ENCODE measurements around the gene KLK4. TPM values are rescaled to one million over a fixed set of nuclear protein-coding genes. Genes with fewer than 3 reads are reported as not detected.

The KLK4 gene
- not detected for total RNA-seq

- no peak for TF ChIP-seq CTCF (IDR thresholded peaks at IDR 0.05; ENCODE audit: low read depth)
Measured at GRCh38 chr19:50911206-50912101, at the start of gene KLK4. Gene KLK4 (minus strand): TSS chr19:50911395. CDS start chr19:50910738, 657 bp downstream.

- no peak for TF ChIP-seq CTCF (IDR thresholded peaks at IDR 0.05; ENCODE audit: low read depth)
Measured at GRCh38 chr19:50959731-50960500, 48.7 kb upstream of the KLK4 start.

- no peak for TF ChIP-seq CTCF (IDR thresholded peaks at IDR 0.05; ENCODE audit: low read depth)
Measured at GRCh38 chr19:50957587-50957986, 46.4 kb upstream of the KLK4 start.

- TF ChIP-seq CTCF (IDR thresholded peaks at IDR 0.05; ENCODE audit: low read depth): no peak
Measured at GRCh38 chr19:50952910-50953309, 41.7 kb upstream of the KLK4 start, which contains the start of gene KLK5. Gene KLK5 (minus strand): TSS chr19:50953038. CDS start chr19:50952657, 381 bp downstream.

GRCh38 chr19:50949861-50950260, 38.7 kb upstream of the KLK4 start:
- no peak for TF ChIP-seq CTCF (IDR thresholded peaks at IDR 0.05; ENCODE audit: low read depth)

- TF ChIP-seq CTCF (IDR thresholded peaks at IDR 0.05; ENCODE audit: low read depth): no peak
Measured at GRCh38 chr19:50947123-50947522, 35.9 kb upstream of the KLK4 start.

GRCh38 chr19:50944795-50945194, 33.6 kb upstream of the KLK4 start:
- no peak for TF ChIP-seq CTCF (IDR thresholded peaks at IDR 0.05; ENCODE audit: low read depth)

All from subcutaneous adipose tissue (tissue), 4 donors.